HG03280 (cell line): ENCODE results near the gene ZNF485.

Experiments used
- ATAC-seq: cut with Tn5 transposase; IDR thresholded peaks from one replicate; pipeline ENCODE4 v1.9.1; 2021; ENCODE audit warnings: mild to moderate bottlenecking, moderate library complexity; ENCODE audit not compliant: unreplicated experiment

ZNF485 gene

DNA sequence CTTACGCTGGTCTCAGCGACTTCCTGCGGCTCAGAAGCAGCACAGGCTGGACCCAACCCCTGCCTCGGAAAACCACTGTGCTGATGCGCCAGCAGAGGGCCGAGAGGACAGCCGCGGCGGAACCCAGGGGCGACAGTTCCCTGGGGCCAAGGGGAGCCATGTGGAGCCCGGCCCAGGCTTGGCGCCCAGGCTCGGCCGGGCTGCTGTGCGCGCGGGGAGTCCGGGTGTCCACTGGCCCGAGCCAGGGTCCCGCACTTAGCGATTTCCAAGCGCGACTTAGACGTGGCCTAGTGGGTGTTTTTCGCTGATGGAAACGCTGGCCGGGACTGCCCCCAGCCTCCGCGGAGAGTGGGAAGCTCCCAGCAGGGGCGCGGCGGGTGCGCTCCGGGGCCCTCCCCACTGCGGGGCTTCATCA, 61.1 kb downstream of the ZNF485 start:
- ATAC-seq, result no peak
